Fibroblast of lung (primary cell): ENCODE results near the gene CCDC148. TPM values are rescaled to one million over a fixed set of nuclear protein-coding genes. Genes with fewer than 3 reads are reported as not detected.
"Not testable (repeated sequence)": the region's sequence is repeated elsewhere in the genome, so short reads cannot be mapped to it uniquely, and the experiment has no call there.

ENCODE experiments used
- DNase-seq, 2 donors: peaks; one replicate each; pipeline versions ENCODE4 v3.0.0 to v3.0.0-alpha.2; 2010; ENCODE audit warnings: low read depth in 2 of 2
- H2AFZ ChIP-seq: 2 replicates; pipeline ENCODE4 v1.5.1; 2012; ENCODE audit warnings: low read length, control low read depth, inconsistent platforms
- H3K27ac ChIP-seq: 2 replicates; pipeline ENCODE4 v1.5.1; 2011; ENCODE audit warnings: low read length, control low read depth; ENCODE audit not compliant: insufficient read depth
- H3K27me3 ChIP-seq: 2 replicates; pipeline ENCODE4 v1.5.1; 2011; ENCODE audit warnings: mild to moderate bottlenecking, low read length; ENCODE audit not compliant: control insufficient read depth, insufficient read depth
- H3K36me3 ChIP-seq: 2 replicates; pipeline ENCODE4 v1.5.1; 2011; ENCODE audit warnings: low read length; ENCODE audit not compliant: control insufficient read depth, insufficient read depth
- H3K4me1 ChIP-seq: 2 replicates; pipeline ENCODE4 v1.5.1; 2011; ENCODE audit warnings: low read length; ENCODE audit not compliant: control insufficient read depth, insufficient read depth; ENCODE audit errors: extremely low read depth
- H3K4me2 ChIP-seq: 2 replicates; pipeline ENCODE4 v1.5.1; 2011; ENCODE audit warnings: low read length, control low read depth; ENCODE audit not compliant: insufficient read depth; ENCODE audit errors: extremely low read depth
- H3K4me3 ChIP-seq, 4 experiments: fragments of 200-600 bp in 1 of 4; sonication (generic) in 1 of 4; replicated peaks in 1 of 4; 2 replicates each; pipeline ENCODE4 v1.5.1; 2011 to 2016; ENCODE audit warnings: low read length in 4 of 4, low read depth in 3 of 4, mild to moderate bottlenecking in 3 of 4, control low read depth in 2 of 4, inconsistent platforms in 1 of 4, mixed read lengths in 1 of 4; ENCODE audit not compliant: insufficient read depth in 1 of 4; ENCODE audit errors: control extremely low read depth in 1 of 4
- H3K79me2 ChIP-seq: 2 replicates; pipeline ENCODE4 v1.5.1; 2012; ENCODE audit warnings: mild to moderate bottlenecking, low read length, inconsistent platforms; ENCODE audit not compliant: control insufficient read depth, insufficient read depth
- H3K9ac ChIP-seq: 2 replicates; pipeline ENCODE4 v1.5.1; 2011; ENCODE audit warnings: mild to moderate bottlenecking, low read length, control low read depth; ENCODE audit not compliant: insufficient read depth
- H3K9me3 ChIP-seq: 2 replicates; pipeline ENCODE4 v1.5.1; 2012; ENCODE audit warnings: low read depth, low read length; ENCODE audit not compliant: control insufficient read depth, insufficient read depth
- H4K20me1 ChIP-seq: 2 replicates; pipeline ENCODE4 v1.5.1; 2011; ENCODE audit warnings: low read length; ENCODE audit not compliant: control insufficient read depth, insufficient read depth; ENCODE audit errors: extremely low read depth
- EZH2 ChIP-seq: IDR thresholded peaks from 2 replicates; pipeline ENCODE4 v1.5.1; 2012; ENCODE audit warnings: low read length, control low read depth, mild to moderate bottlenecking; ENCODE audit errors: missing control alignments
- polyA plus RNA-seq, 2 donors: library from polyadenylated mRNA; depleted of rRNA in 1 of 2; stranded (reverse) in 1 of 2; unstranded in 1 of 2; fragments of >200 nt; gene quantifications; 2 replicates each; pipeline ENCODE4 v1.2.1, GENCODE V29; 2011 to 2012; ENCODE audit warnings: missing spikeins in 1 of 2
- total RNA-seq: library from RNA; depleted of rRNA; stranded (reverse); fragments of >200 nt; gene quantifications from 2 replicates; pipeline ENCODE4 v1.2.1, GENCODE V29; 2014
- TF ChIP-seq, protein P1 (sequence below), 2 donors: IDR thresholded peaks in 1 of 2; conservative IDR thresholded peaks in 1 of 2; 1 replicate in 1 of 2; 2 replicates in 1 of 2; pipeline ENCODE4 v1.5.1; 2011 to 2012; ENCODE audit warnings: low read length in 2 of 2, control low read depth in 1 of 2, inconsistent platforms in 1 of 2, low read depth in 1 of 2, mild to moderate bottlenecking in 1 of 2

Gene CCDC148
- total and polyA plus RNA-seq, 2 donors (not counting 1 experiment from before 2014, with no cell fraction given): 1.2 TPM

DNA sequence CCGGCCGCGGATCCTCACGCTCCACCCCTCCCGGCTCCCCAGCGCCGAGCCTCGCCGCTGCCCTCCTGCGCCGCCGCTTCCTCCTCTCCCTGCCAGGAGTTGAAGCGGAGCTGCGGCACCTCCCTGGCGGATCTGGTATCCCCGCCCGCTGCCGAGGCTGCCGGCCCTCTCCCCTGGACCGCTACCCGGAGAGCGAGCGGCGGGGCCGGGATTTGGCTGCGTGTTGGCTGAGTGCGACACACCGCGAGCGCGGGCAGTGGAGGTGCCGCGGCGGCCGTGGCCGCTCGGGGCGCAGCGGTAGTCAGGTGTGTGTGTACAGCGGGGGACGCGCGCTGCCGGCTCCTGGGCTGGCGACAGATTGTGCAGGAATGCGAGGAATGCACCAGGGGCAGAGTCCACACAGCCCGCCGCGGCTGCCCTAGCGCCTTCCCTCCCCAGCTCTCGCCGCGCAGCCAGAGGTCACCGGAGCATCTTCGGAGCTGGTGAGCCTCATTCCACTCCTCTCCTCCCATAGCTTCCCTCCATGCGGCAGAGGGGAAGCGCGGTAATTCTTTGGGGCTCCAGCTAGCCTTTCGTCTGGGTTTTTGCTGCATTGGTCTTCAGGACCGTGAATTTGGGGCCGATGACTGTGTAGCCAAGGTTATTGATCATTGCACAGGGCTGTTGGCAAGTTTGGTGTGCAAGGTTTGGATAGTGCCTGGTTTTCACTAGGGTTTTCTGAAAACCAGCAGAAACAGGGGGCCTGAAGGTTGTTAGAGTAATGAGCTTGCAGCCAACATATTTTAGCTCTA is 1.5 kb upstream of the CCDC148 start:
- DNase-seq: peak; percentile 40 to 63
- Histone ChIP-seq H3K9me3 (no peaks in the 10 kb centered on the region), H3K4me1 (peaks cover 4% of the 10 kb centered on the region), H3K36me3 (no peaks in the 10 kb centered on the region), H2AFZ (peak overlapping the region; percentile 82), H4K20me1 (no peaks in the 10 kb centered on the region), H3K27ac (peak overlapping the region; percentile 93), H3K79me2 (peaks cover 58% of the 10 kb centered on the region), H3K27me3 (no peaks in the 10 kb centered on the region), H3K4me2 (peak overlapping the region; percentile 96), H3K4me3 (peak overlapping the region; percentile 82 to 95 (median 88)), H3K9ac (peak overlapping the region; percentile 83)
- TF ChIP-seq, protein P1, sequence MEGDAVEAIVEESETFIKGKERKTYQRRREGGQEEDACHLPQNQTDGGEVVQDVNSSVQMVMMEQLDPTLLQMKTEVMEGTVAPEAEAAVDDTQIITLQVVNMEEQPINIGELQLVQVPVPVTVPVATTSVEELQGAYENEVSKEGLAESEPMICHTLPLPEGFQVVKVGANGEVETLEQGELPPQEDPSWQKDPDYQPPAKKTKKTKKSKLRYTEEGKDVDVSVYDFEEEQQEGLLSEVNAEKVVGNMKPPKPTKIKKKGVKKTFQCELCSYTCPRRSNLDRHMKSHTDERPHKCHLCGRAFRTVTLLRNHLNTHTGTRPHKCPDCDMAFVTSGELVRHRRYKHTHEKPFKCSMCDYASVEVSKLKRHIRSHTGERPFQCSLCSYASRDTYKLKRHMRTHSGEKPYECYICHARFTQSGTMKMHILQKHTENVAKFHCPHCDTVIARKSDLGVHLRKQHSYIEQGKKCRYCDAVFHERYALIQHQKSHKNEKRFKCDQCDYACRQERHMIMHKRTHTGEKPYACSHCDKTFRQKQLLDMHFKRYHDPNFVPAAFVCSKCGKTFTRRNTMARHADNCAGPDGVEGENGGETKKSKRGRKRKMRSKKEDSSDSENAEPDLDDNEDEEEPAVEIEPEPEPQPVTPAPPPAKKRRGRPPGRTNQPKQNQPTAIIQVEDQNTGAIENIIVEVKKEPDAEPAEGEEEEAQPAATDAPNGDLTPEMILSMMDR (conservative IDR thresholded peaks at IDR 0.05 in 1 of 2, IDR thresholded peaks at IDR 0.05 in 1 of 2; ENCODE audit: low read depth in 1 of 2, low read length in 2 of 2): no peak
- TF ChIP-seq EZH2: no peak

DNA sequence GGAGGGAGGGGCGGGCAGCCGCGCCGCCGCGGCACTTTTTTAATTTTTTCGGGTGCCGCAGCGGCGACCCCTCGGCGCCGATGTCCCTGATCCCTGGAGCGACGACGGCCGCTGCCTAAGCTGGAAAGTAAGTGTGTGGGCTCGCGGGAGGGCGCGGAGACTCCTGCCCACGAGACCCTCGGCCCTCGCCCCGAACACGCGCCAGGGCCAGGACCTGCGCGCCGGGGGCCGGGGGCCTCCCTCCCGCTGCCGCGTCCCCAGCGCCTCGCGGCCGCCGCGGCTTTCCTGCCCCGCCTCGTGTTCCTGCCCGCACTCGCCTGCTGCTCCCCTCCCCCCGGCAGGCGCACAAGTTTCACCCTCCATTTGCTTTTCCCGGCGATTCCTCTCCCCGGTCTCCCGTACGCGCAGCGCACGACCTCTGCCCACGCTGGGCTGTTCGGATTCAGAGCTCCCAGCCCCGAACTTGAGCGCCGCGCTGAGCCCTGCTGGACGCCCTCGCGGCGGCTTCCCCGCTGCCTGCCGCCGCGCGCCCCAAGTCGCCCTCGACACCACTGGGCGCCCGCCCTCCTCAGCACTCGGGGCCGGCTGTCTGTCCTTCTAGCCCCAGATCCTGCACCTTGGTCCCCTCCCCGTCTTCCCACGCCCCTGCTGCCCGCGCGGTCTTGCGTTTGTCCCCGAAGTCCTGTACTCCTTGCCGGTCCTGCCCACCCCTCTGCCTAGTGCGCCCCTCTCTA is 706 bp upstream of the CCDC148 start:
- H3K27me3 ChIP-seq: no peaks in the 10 kb centered on the region
- peak overlapping the region; percentile 82 to 95 (median 88) for H3K4me3 ChIP-seq
- peaks cover 4% of the 10 kb centered on the region for H3K4me1 ChIP-seq
- peak; percentile 63 to 64 for DNase-seq
- peaks cover 51% of the 10 kb centered on the region for H3K79me2 ChIP-seq
- H3K27ac ChIP-seq: peak overlapping the region; percentile 93
- no peaks in the 10 kb centered on the region for H4K20me1 ChIP-seq
- no peaks in the 10 kb centered on the region for H3K36me3 ChIP-seq
- H3K9me3 ChIP-seq: no peaks in the 10 kb centered on the region
- peak overlapping the region; percentile 83 for H3K9ac ChIP-seq
- TF ChIP-seq, protein P1 (conservative IDR thresholded peaks at IDR 0.05 in 1 of 2, IDR thresholded peaks at IDR 0.05 in 1 of 2; ENCODE audit: low read depth in 1 of 2, low read length in 2 of 2): peak; percentile 9 to 10
- no peak for TF ChIP-seq EZH2
- peak overlapping the region; percentile 82 for H2AFZ ChIP-seq
- H3K4me2 ChIP-seq: peak overlapping the region; percentile 96

DNA sequence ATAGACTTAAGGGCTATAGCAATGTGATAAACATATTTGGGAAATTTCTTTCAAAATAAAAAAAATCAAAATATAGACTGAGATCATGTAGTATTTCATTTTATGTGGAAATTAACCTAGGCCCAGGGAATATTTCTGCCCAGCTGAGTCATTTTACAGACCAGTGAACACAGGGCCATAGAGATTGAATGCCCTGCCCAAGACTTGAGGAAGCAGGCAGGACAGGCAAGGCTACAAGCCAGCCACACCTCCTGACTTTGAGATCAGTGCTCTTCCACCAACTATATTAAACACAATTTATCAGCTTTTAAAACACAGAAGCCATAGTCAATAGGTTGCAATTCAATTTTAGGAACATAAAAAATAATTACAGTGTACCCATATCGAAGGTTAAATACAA is 12.9 kb downstream of the CCDC148 start:
- no peak for DNase-seq
- H3K79me2 ChIP-seq: no peaks in the 10 kb centered on the region
- no peak overlapping the region for H3K27ac ChIP-seq
- no peaks in the 10 kb centered on the region for H3K27me3 ChIP-seq
- TF ChIP-seq, protein P1 (conservative IDR thresholded peaks at IDR 0.05 in 1 of 2, IDR thresholded peaks at IDR 0.05 in 1 of 2; ENCODE audit: low read depth in 1 of 2, low read length in 2 of 2): no peak
- no peak for TF ChIP-seq EZH2
- H3K4me2 ChIP-seq: no peak overlapping the region
- no peak overlapping the region for H3K4me3 ChIP-seq
- H4K20me1 ChIP-seq: no peaks in the 10 kb centered on the region
- H2AFZ ChIP-seq: no peak overlapping the region
- no peaks in the 10 kb centered on the region for H3K4me1 ChIP-seq
- no peaks in the 10 kb centered on the region for H3K9me3 ChIP-seq
- H3K36me3 ChIP-seq: no peaks in the 10 kb centered on the region
- no peak overlapping the region for H3K9ac ChIP-seq

DNA sequence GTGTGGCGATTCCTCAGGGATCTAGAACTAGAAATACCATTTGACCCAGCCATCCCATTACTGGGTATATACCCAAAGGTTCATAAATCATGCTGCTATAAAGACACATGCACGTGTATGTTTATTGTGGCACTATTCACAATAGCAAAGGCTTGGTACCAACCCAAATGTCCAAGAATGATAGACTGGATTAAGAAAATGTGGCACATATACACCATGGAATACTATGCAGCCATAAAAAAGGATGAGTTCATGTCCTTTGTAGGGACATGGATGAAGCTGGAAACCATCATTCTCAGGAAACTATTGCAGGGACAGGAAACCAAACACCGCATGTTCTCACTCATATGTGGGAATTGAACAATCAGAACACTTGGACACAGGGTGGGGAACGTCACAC is 17.5 kb downstream of the CCDC148 start:
- not testable (repeated sequence) for H3K36me3 ChIP-seq, H3K4me1 ChIP-seq, H3K9me3 ChIP-seq, H3K4me3 ChIP-seq, H4K20me1 ChIP-seq, DNase-seq, H3K9ac ChIP-seq, H3K27me3 ChIP-seq, H2AFZ ChIP-seq, H3K79me2 ChIP-seq, H3K4me2 ChIP-seq, H3K27ac ChIP-seq
